Caco-2 (cell line): ENCODE results near the gene WDR1. TPM values are rescaled to one million over a fixed set of nuclear protein-coding genes. Genes with fewer than 3 reads are reported as not detected.

Experiments used
- BruUV-seq: library from RNA; stranded (reverse); fragments of 400-500 nt; replicated peaks from 2 replicates; lab custom pipeline; 2021; lab: Mats Ljungman, UMichigan
- CTCF ChIA-PET: fragments of 300-600 bp; sonication (Branson Sonifier 250); formaldehyde crosslinking; loops from one replicate; lab custom pipeline; 2022; ENCODE audit warnings: antibody characterized with exemption; lab: Charles Lee
- POLR2A ChIA-PET: fragments of 300-600 bp; sonication (Branson Sonifier 250); formaldehyde crosslinking; loops from one replicate; lab custom pipeline; 2022; ENCODE audit warnings: antibody characterized with exemption; lab: Charles Lee
- DNase-seq, 2 experiments: peaks; one replicate each; pipeline versions ENCODE4 v3.0.0 to v3.0.0-alpha.2; 2020 to 2022
- H3K27me3 ChIP-seq: replicated peaks from 2 replicates; pipeline ENCODE4 v1.6.0; 2011; ENCODE audit warnings: low read length; ENCODE audit not compliant: control insufficient read depth, insufficient read depth
- H3K36me3 ChIP-seq: 2 replicates; pipeline ENCODE4 v1.5.1; 2011; ENCODE audit warnings: low read length; ENCODE audit not compliant: control insufficient read depth, insufficient read depth
- H3K4me1 ChIP-seq: fragments of 250-450 bp; sonication (Bioruptor Pico); 2 replicates; pipeline ENCODE4 v1.5.1; 2020; ENCODE audit warnings: mild to moderate bottlenecking
- H3K4me3 ChIP-seq: 2 replicates; pipeline ENCODE4 v1.5.1; 2011; ENCODE audit warnings: low read depth, mild to moderate bottlenecking, control low read depth, low read length
- H3K9me3 ChIP-seq: fragments of 250-450 bp; sonication (Bioruptor Pico); 2 replicates; pipeline ENCODE4 v1.5.1; 2020; ENCODE audit warnings: mild to moderate bottlenecking, moderate library complexity
- H3K27ac Mint-ChIP-seq: one replicate; pipeline ENCODE4 v1.8.0; 2022; ENCODE audit warnings: mixed read lengths; ENCODE audit not compliant: unreplicated experiment
- H3K27me3 Mint-ChIP-seq: one replicate; pipeline ENCODE4 v1.8.0; 2022; ENCODE audit warnings: mixed read lengths; ENCODE audit not compliant: insufficient read depth, unreplicated experiment
- H3K36me3 Mint-ChIP-seq: one replicate; pipeline ENCODE4 v1.8.0; 2022; ENCODE audit warnings: mild to moderate bottlenecking, mixed read lengths; ENCODE audit not compliant: insufficient read depth, unreplicated experiment
- H3K4me1 Mint-ChIP-seq: one replicate; pipeline ENCODE4 v1.8.0; 2022; ENCODE audit warnings: low read depth, mixed read lengths; ENCODE audit not compliant: unreplicated experiment
- H3K4me3 Mint-ChIP-seq: one replicate; pipeline ENCODE4 v1.8.0; 2022; ENCODE audit warnings: mild to moderate bottlenecking, moderate library complexity, mixed read lengths; ENCODE audit not compliant: unreplicated experiment
- H3K9me3 Mint-ChIP-seq: one replicate; pipeline ENCODE4 v1.8.0; 2022; ENCODE audit warnings: mixed read lengths; ENCODE audit not compliant: unreplicated experiment
- CTCF ChIP-seq, 2 experiments: fragments of 200-600 bp in 1 of 2; IDR thresholded peaks; 1 replicate in 1 of 2; 2 replicates in 1 of 2; pipeline versions ENCODE4 v1.5.1 to v1.8.0; 2011 to 2022; ENCODE audit warnings: antibody characterized with exemption in 1 of 2, control low read depth in 1 of 2, inconsistent platforms in 1 of 2, low read depth in 1 of 2, low read length in 1 of 2, mild to moderate bottlenecking in 1 of 2, moderate library complexity in 1 of 2; ENCODE audit not compliant: insufficient read depth in 1 of 2, severe bottlenecking in 1 of 2, unreplicated experiment in 1 of 2
- intact Hi-C: fragments of 100-400 bp; cut with micrococcal nuclease; formaldehyde crosslinking; loops from one replicate; pipeline ENCODE4 v1.10.0; 2022; ENCODE audit not compliant: unreplicated experiment
- total RNA-seq: library from RNA; stranded (reverse); gene quantifications from 2 replicates; pipeline ENCODE4 v1.2.3, GENCODE V29; 2022

Gene WDR1
- total RNA-seq, 1 experiment from 2014 or later: 250 TPM

DNA sequence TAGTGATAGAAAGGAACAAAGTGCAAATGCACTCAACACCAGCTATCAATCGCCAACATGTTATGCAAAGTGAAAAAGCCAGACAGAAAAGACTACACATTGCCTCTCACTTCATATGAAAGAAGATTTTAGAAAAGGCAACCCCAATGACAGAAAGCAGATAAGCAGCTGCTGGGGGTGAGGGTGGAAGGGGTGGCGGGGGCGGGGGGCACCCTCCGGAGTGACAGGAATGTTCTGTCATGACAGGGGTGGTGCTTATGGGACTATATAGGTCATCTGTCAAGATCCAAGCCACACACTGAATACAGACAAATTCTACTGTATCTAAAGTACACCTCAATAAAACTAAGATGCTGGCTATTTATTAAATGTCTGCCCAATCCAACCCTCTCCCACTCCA lies 10.7 kb downstream of the WDR1 start:
- Histone ChIP-seq H3K27me3 (no peaks in the 10 kb centered on the region), H3K4me1 (no peaks in the 10 kb centered on the region), H3K4me3 (no peak overlapping the region), H3K9me3 (no peaks in the 10 kb centered on the region), H3K36me3 (peaks cover 7% of the 10 kb centered on the region)
- no peak for DNase-seq
- Mint-ChIP-seq H3K36me3 (peaks cover 88% of the 10 kb centered on the region), H3K9me3 (no peaks in the 10 kb centered on the region), H3K27ac (no peak overlapping the region), H3K27me3 (no peaks in the 10 kb centered on the region), H3K4me1 (peaks cover 18% of the 10 kb centered on the region), H3K4me3 (no peak overlapping the region)
- BruUV-seq: no TSS peak
- POLR2A ChIA-PET: no interaction called here
- intact Hi-C loops: no loop called here
- no peak for TF ChIP-seq CTCF (IDR thresholded peaks at IDR 0.05; ENCODE audit: insufficient read depth in 1 of 2, low read depth in 1 of 2, low read length in 1 of 2, severe bottlenecking in 1 of 2, unreplicated experiment in 1 of 2)
- CTCF ChIA-PET: no interaction called here

DNA sequence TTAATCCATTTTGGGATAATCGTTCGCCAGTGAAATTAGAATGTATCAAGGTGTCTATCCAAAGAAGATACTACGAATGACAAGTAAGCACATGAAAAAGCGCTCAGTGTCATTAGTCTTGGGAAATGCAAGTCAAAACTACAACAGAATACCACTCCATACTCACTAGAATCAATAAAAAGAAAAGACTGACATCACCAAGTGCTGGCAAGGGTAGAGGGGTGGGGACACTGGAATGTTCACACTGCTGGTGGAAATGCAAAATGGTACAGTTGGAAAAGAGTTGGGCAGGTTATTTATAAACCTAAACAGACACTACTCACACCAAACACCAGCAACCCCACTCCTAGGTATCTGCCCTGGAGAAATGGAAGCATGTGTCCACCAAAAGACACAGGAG lies 11.2 kb downstream of the WDR1 start:
- intact Hi-C loops: no loop called here
- TF ChIP-seq CTCF (IDR thresholded peaks at IDR 0.05; ENCODE audit: insufficient read depth in 1 of 2, low read depth in 1 of 2, low read length in 1 of 2, severe bottlenecking in 1 of 2, unreplicated experiment in 1 of 2): no peak
- H3K9me3 Mint-ChIP-seq: no peaks in the 10 kb centered on the region
- H3K4me1 ChIP-seq: no peaks in the 10 kb centered on the region
- DNase-seq: no peak
- H3K27me3 ChIP-seq: no peaks in the 10 kb centered on the region
- H3K4me1 Mint-ChIP-seq: peaks cover 18% of the 10 kb centered on the region
- H3K4me3 ChIP-seq: no peak overlapping the region
- H3K9me3 ChIP-seq: no peaks in the 10 kb centered on the region
- peaks cover 7% of the 10 kb centered on the region for H3K36me3 ChIP-seq
- ChIA-PET CTCF (no interaction called here), POLR2A (no interaction called here)
- peak overlapping the region; percentile 81 for H3K27ac Mint-ChIP-seq
- H3K36me3 Mint-ChIP-seq: peaks cover 89% of the 10 kb centered on the region
- BruUV-seq: no TSS peak
- no peak overlapping the region for H3K4me3 Mint-ChIP-seq
- H3K27me3 Mint-ChIP-seq: no peaks in the 10 kb centered on the region

DNA sequence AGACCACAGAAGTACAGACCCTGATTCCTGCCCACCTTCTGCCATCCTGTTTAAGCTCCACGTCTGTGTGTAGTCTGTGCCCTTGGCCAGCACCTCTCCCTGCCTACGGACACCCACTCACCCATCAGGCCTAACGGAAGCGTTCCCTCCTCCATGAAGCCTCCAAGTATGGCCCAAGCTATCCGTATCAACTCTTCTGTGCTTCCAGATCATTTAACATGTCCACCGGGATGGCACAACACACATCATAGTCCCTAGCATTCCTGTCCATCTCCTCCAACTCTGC lies 11.7 kb downstream of the WDR1 start:
- H3K27me3 Mint-ChIP-seq: no peaks in the 10 kb centered on the region
- Histone ChIP-seq H3K4me3 (no peak overlapping the region), H3K36me3 (peaks cover 3% of the 10 kb centered on the region), H3K9me3 (no peaks in the 10 kb centered on the region), H3K27me3 (no peaks in the 10 kb centered on the region), H3K4me1 (no peaks in the 10 kb centered on the region)
- ChIA-PET CTCF (no interaction called here), POLR2A (no interaction called here)
- no peak for DNase-seq
- H3K9me3 Mint-ChIP-seq: no peaks in the 10 kb centered on the region
- peaks cover 18% of the 10 kb centered on the region for H3K4me1 Mint-ChIP-seq
- no TSS peak for BruUV-seq
- peak overlapping the region; percentile 81 for H3K27ac Mint-ChIP-seq
- H3K4me3 Mint-ChIP-seq: no peak overlapping the region
- no peak for TF ChIP-seq CTCF (IDR thresholded peaks at IDR 0.05; ENCODE audit: insufficient read depth in 1 of 2, low read depth in 1 of 2, low read length in 1 of 2, severe bottlenecking in 1 of 2, unreplicated experiment in 1 of 2)
- H3K36me3 Mint-ChIP-seq: peaks cover 89% of the 10 kb centered on the region
- intact Hi-C loops: no loop called here
